H1 (cell line): ENCODE data around the gene CEP85. TPM values are rescaled to one million over a fixed set of nuclear protein-coding genes. Genes with fewer than 3 reads are reported as not detected.

ENCODE experiments used
- CTCF ChIA-PET: fragments of 300-600 bp; sonication (Branson Sonifier 250); formaldehyde crosslinking; loops from one replicate; lab custom pipeline; 2021; ENCODE audit not compliant: partially characterized antibody; lab: Charles Lee
- POLR2A ChIA-PET: fragments of 300-600 bp; sonication (Branson Sonifier 250); formaldehyde crosslinking; loops from one replicate; lab custom pipeline; 2021; ENCODE audit warnings: inconsistent platforms; ENCODE audit not compliant: partially characterized antibody; lab: Charles Lee
- DNase-seq, 2 experiments: peaks; one replicate each; pipeline versions ENCODE4 v3.0.0 to v3.0.0-alpha.2; 2010 to 2022; ENCODE audit warnings: low spot score in 2 of 2, low read depth in 1 of 2, mixed read lengths in 1 of 2
- FAIRE-seq: peaks from 2 replicates; lab custom pipeline; 2011; peaks lifted over from hg19 to GRCh38; lab: Jason Lieb, UNC
- H2AFZ ChIP-seq: 2 replicates; pipeline ENCODE4 v1.8.1; 2012; ENCODE audit warnings: low read length, inconsistent platforms
- H2AK5ac ChIP-seq: 2 replicates; pipeline ENCODE4 v1.6.1; 2013; ENCODE audit warnings: low read depth, low read length
- H2BK120ac ChIP-seq: replicated peaks from 2 replicates; pipeline ENCODE3; 2013; ENCODE audit warnings: low read depth, low read length, inconsistent platforms
- H2BK12ac ChIP-seq: 2 replicates; pipeline ENCODE4 v1.6.1; 2013; ENCODE audit warnings: low read depth, low read length
- H2BK15ac ChIP-seq: 2 replicates; pipeline ENCODE4 v1.6.1; 2013; ENCODE audit warnings: low read length
- H2BK20ac ChIP-seq: 2 replicates; pipeline ENCODE4 v1.6.1; 2013; ENCODE audit warnings: low read length
- H2BK5ac ChIP-seq: 2 replicates; pipeline ENCODE4 v1.6.1; 2013; ENCODE audit warnings: low read depth, low read length
- H3K14ac ChIP-seq: 2 replicates; pipeline ENCODE4 v1.6.1; 2013; ENCODE audit warnings: inconsistent platforms; ENCODE audit not compliant: insufficient read length
- H3K18ac ChIP-seq: 2 replicates; pipeline ENCODE4 v1.6.1; 2013; ENCODE audit warnings: low read length; ENCODE audit errors: extremely low read depth
- H3K23ac ChIP-seq: 2 replicates; pipeline ENCODE4 v1.6.1; 2013; ENCODE audit warnings: inconsistent platforms; ENCODE audit not compliant: insufficient read length
- H3K23me2 ChIP-seq: 2 replicates; pipeline ENCODE4 v1.6.1; 2013; ENCODE audit warnings: low read depth, low read length
- H3K27ac ChIP-seq: 2 replicates; pipeline ENCODE4 v1.6.1; 2011; ENCODE audit warnings: low read depth, low read length, inconsistent platforms
- H3K27me3 ChIP-seq, 4 experiments: replicated peaks in 1 of 4; 1 replicate in 1 of 4; 2 replicates in 3 of 4; pipeline versions ENCODE4 v1.6.1 to v1.8.1; 2011 to 2013; ENCODE audit warnings: low read length in 3 of 4, mild to moderate bottlenecking in 3 of 4, inconsistent platforms in 2 of 4, mixed read lengths in 2 of 4, moderate library complexity in 1 of 4; ENCODE audit not compliant: control insufficient read depth in 3 of 4, insufficient read depth in 3 of 4; ENCODE audit errors: extremely low read depth in 1 of 4
- H3K36me3 ChIP-seq, 4 experiments: 2 replicates each; pipeline versions ENCODE4 v1.6.1 to v1.8.1; 2011 to 2013; ENCODE audit warnings: mild to moderate bottlenecking in 4 of 4, low read length in 3 of 4, moderate library complexity in 2 of 4, control low read depth in 1 of 4, inconsistent platforms in 1 of 4; ENCODE audit not compliant: insufficient read depth in 4 of 4, control insufficient read depth in 2 of 4
- H3K4ac ChIP-seq: replicated peaks from 2 replicates; pipeline ENCODE3; 2013; ENCODE audit warnings: low read length, low read depth, mixed read lengths, inconsistent platforms; ENCODE audit not compliant: insufficient read length
- H3K4me1 ChIP-seq, 4 experiments: replicated peaks in 1 of 4; 1 replicate in 1 of 4; 2 replicates in 3 of 4; pipeline versions ENCODE4 v1.6.1 to v1.8.1; 2011 to 2013; ENCODE audit warnings: low read length in 3 of 4, inconsistent platforms in 2 of 4, mixed read lengths in 1 of 4; ENCODE audit not compliant: insufficient read depth in 4 of 4, control insufficient read depth in 3 of 4
- H3K4me2 ChIP-seq, 2 experiments: 2 replicates each; pipeline versions ENCODE4 v1.6.1 to v1.8.1; 2011 to 2013; ENCODE audit warnings: low read depth in 2 of 2, low read length in 2 of 2, control low read depth in 1 of 2, inconsistent platforms in 1 of 2, mild to moderate bottlenecking in 1 of 2; ENCODE audit not compliant: insufficient read depth in 1 of 2
- H3K4me3 ChIP-seq, 4 experiments: fragments of 200-600, 300-600 bp in 1 of 4; sonication (generic), shearing (Covaris generic), sonication (Bioruptor Twin) in 1 of 4; 2 replicates each; pipeline versions ENCODE4 v1.5.1 to v1.8.1; 2011 to 2016; ENCODE audit warnings: low read length in 4 of 4, low read depth in 3 of 4, control low read depth in 2 of 4, inconsistent platforms in 2 of 4, mild to moderate bottlenecking in 2 of 4, mixed read lengths in 1 of 4, moderate library complexity in 1 of 4; ENCODE audit not compliant: insufficient read depth in 2 of 4; ENCODE audit errors: extremely low read depth in 1 of 4
- H3K56ac ChIP-seq: replicated peaks from 2 replicates; pipeline ENCODE3; 2013; ENCODE audit warnings: low read depth, mild to moderate bottlenecking, mixed read lengths, low read length, inconsistent platforms; ENCODE audit not compliant: insufficient read length
- H3K79me1 ChIP-seq: 2 replicates; pipeline ENCODE4 v1.6.1; 2013; ENCODE audit warnings: low read depth, low read length, control low read depth
- H3K79me2 ChIP-seq, 2 experiments: 2 replicates each; pipeline versions ENCODE4 v1.6.1 to v1.8.1; 2012 to 2013; ENCODE audit warnings: low read length in 2 of 2, mild to moderate bottlenecking in 2 of 2, inconsistent platforms in 1 of 2; ENCODE audit not compliant: insufficient read depth in 2 of 2, control insufficient read depth in 1 of 2
- H3K9ac ChIP-seq, 4 experiments: replicated peaks in 1 of 4; 1 replicate in 1 of 4; 2 replicates in 3 of 4; pipeline versions ENCODE4 v1.6.1 to v1.8.1; 2011 to 2013; ENCODE audit warnings: low read depth in 3 of 4, low read length in 3 of 4, control low read depth in 2 of 4, mild to moderate bottlenecking in 2 of 4, moderate library complexity in 2 of 4, inconsistent platforms in 1 of 4; ENCODE audit errors: extremely low read depth in 1 of 4
- H3K9me3 ChIP-seq, 2 experiments: 2 replicates each; pipeline versions ENCODE4 v1.6.1 to v1.8.1; 2012 to 2013; ENCODE audit warnings: mild to moderate bottlenecking in 2 of 2, moderate library complexity in 2 of 2, control low read depth in 1 of 2, inconsistent platforms in 1 of 2, low read depth in 1 of 2, low read length in 1 of 2, mixed read lengths in 1 of 2; ENCODE audit not compliant: insufficient read depth in 2 of 2
- H4K20me1 ChIP-seq, 2 experiments: replicated peaks in 1 of 2; 2 replicates each; pipeline versions ENCODE3 to v1.8.1; 2011 to 2013; ENCODE audit warnings: inconsistent platforms in 2 of 2, low read length in 2 of 2, mild to moderate bottlenecking in 1 of 2; ENCODE audit not compliant: insufficient read depth in 2 of 2, control insufficient read depth in 1 of 2
- H4K5ac ChIP-seq: 2 replicates; pipeline ENCODE4 v1.6.1; 2013; ENCODE audit warnings: low read length, low read depth, mixed read lengths, inconsistent platforms; ENCODE audit not compliant: insufficient read length
- H4K8ac ChIP-seq: 2 replicates; pipeline ENCODE4 v1.8.0; 2013; ENCODE audit warnings: mild to moderate bottlenecking, moderate library complexity, low read length, inconsistent platforms; ENCODE audit not compliant: insufficient read depth; ENCODE audit errors: extremely low read depth
- H4K91ac ChIP-seq: replicated peaks from 2 replicates; pipeline ENCODE3; 2013; ENCODE audit warnings: low read length, mixed read lengths, inconsistent platforms; ENCODE audit not compliant: insufficient read length
- BCL11A ChIP-seq, 2 experiments: IDR thresholded peaks; one replicate each; pipeline ENCODE4 v1.6.1; 2011; ENCODE audit warnings: low read depth in 2 of 2, low read length in 2 of 2, mild to moderate bottlenecking in 2 of 2
- FOSL1 ChIP-seq: IDR thresholded peaks from 2 replicates; pipeline ENCODE4 v1.6.1; 2011; ENCODE audit warnings: mild to moderate bottlenecking, low read depth, low read length, moderate library complexity; ENCODE audit not compliant: insufficient read depth
- GABPA ChIP-seq: IDR thresholded peaks from 2 replicates; pipeline ENCODE4 v1.6.1; 2011; ENCODE audit warnings: mild to moderate bottlenecking, low read length, moderate library complexity, borderline replicate concordance; ENCODE audit not compliant: insufficient read depth
- JUN ChIP-seq: IDR thresholded peaks from 2 replicates; pipeline ENCODE4 v1.6.1; 2011; ENCODE audit warnings: low read depth, mild to moderate bottlenecking, improper control_type of control experiment, low read length
- JUND ChIP-seq: IDR thresholded peaks from 2 replicates; pipeline ENCODE4 v1.6.1; 2011; ENCODE audit warnings: mild to moderate bottlenecking, improper control_type of control experiment, low read length
- KDM4A ChIP-seq: IDR thresholded peaks from one replicate; pipeline ENCODE4 v1.7.1; 2012; ENCODE audit warnings: low read depth, mild to moderate bottlenecking, moderate library complexity, low read length, inconsistent platforms; ENCODE audit not compliant: severe bottlenecking
- POU5F1 ChIP-seq: IDR thresholded peaks from 2 replicates; pipeline ENCODE4 v1.6.1; 2011; ENCODE audit warnings: low read depth, mild to moderate bottlenecking, low read length, moderate library complexity
- RAD21 ChIP-seq, 2 experiments: IDR thresholded peaks in 1 of 2; conservative IDR thresholded peaks in 1 of 2; 2 replicates each; pipeline ENCODE4 v1.6.1; 2011; ENCODE audit warnings: low read depth in 2 of 2, low read length in 2 of 2, improper control_type of control experiment in 1 of 2, inconsistent platforms in 1 of 2, mild to moderate bottlenecking in 1 of 2, moderate library complexity in 1 of 2
- RBBP5 ChIP-seq: IDR thresholded peaks from 2 replicates; pipeline ENCODE4 v1.7.1; 2012; ENCODE audit warnings: low read depth, mild to moderate bottlenecking, inconsistent platforms, low read length, moderate library complexity, borderline replicate concordance
- TAF1 ChIP-seq: IDR thresholded peaks from 2 replicates; pipeline ENCODE4 v1.6.1; 2011; ENCODE audit warnings: mild to moderate bottlenecking, low read depth, low read length
- WGBS, 2 experiments: shearing (Covaris generic) in 1 of 2; methylation state at CpG; one replicate each; pipeline versions ENCODE4 v1.1.6 to v1.1.7; 2013 to 2015; ENCODE audit warnings: low lambda C conversion rate in 2 of 2, mixed read lengths in 2 of 2, inconsistent platforms in 1 of 2, low coverage in 1 of 2, missing lambda C conversion rate in 1 of 2; ENCODE audit not compliant: insufficient replicate concordance in 2 of 2, insufficient coverage in 1 of 2, insufficient read length in 1 of 2; ENCODE audit errors: extremely low coverage in 1 of 2, missing lambda C conversion rate in 1 of 2; 5-methylcytosine and 5-hydroxymethylcytosine counted together
- polyA plus RNA-seq, 7 experiments: library from polyadenylated mRNA; depleted of rRNA in 3 of 7; stranded (reverse) in 5 of 7; unstranded in 2 of 7; fragments of >200 nt in 5 of 7; fragments of 200-250 nt in 2 of 7; gene quantifications; 1 replicate in 5 of 7; 2 replicates in 1 of 7; 4 replicates in 1 of 7; pipeline versions ENCODE4 v1.2.1 to v1.2.3, GENCODE V29; 2011 to 2013; ENCODE audit warnings: missing spikeins in 2 of 7, mixed read lengths in 2 of 7
- total RNA-seq: library from RNA; stranded (reverse); fragmentation: NEBNext Ultra II Directional; extraction: Animal tissue kit (Norgen Biotek cat#: 25700); gene quantifications from 2 replicates; pipeline ENCODE4 v1.2.1, GENCODE V29; 2021

The CEP85 gene
- total and polyA plus RNA-seq, 2 of the 8 experiments (the other 6 are each of a cell fraction or from before 2014, with no cell fraction given), result 40.4 to 43.7 TPM

- no peak overlapping the region for H2BK5ac ChIP-seq
- H2BK20ac ChIP-seq, result no peak overlapping the region
- H4K20me1 ChIP-seq, result peaks cover 2% of the 10 kb centered on the region in 2 experiments
- no peaks in the 10 kb centered on the region for H3K4me1 ChIP-seq
- H3K36me3 ChIP-seq, result peaks cover 26 to 70% (median 58%) of the 10 kb centered on the region in 4 experiments
- POLR2A ChIA-PET, result no interaction called here
- FAIRE-seq, result no peak
- no peak overlapping the region for H3K27ac ChIP-seq
- H3K23ac ChIP-seq, result no peak overlapping the region
- TF ChIP-seq RBBP5 (no peak), FOSL1 (no peak), BCL11A (IDR thresholded peaks at IDR 0.05; ENCODE audit: low read depth in 2 of 2, low read length in 2 of 2) (no peak), RAD21 (IDR thresholded peaks at IDR 0.05 in 1 of 2, conservative IDR thresholded peaks at IDR 0.05 in 1 of 2; ENCODE audit: low read depth in 2 of 2, low read length in 2 of 2) (no peak), GABPA (no peak), JUN (no peak), TAF1 (no peak), POU5F1 (no peak), KDM4A (no peak), JUND (no peak)
- TF ChIP-seq, all 59 proteins: peak for 0
- H3K23me2 ChIP-seq, result no peaks in the 10 kb centered on the region
- H3K14ac ChIP-seq, result no peak overlapping the region
- no peak for DNase-seq
- H3K56ac ChIP-seq, result no peak overlapping the region
- WGBS, 2 experiments, result 85% methylated on average over 2 of the region's 2 CpGs; no CpG with 5 or more reads in 1 of the 2 experiments
- H3K9ac ChIP-seq, result no peak overlapping the region
- H3K4me3 ChIP-seq, result no peak overlapping the region
- no peak overlapping the region for H2BK15ac ChIP-seq
- no peak overlapping the region for H2BK12ac ChIP-seq
- H3K9me3 ChIP-seq, result no peaks in the 10 kb centered on the region
- no peak overlapping the region for H3K18ac ChIP-seq
- H2AK5ac ChIP-seq, result no peak overlapping the region
- H3K79me1 ChIP-seq, result no peaks in the 10 kb centered on the region
- H3K4ac ChIP-seq, result no peak overlapping the region
- H2AFZ ChIP-seq, result no peak overlapping the region
- CTCF ChIA-PET, result no interaction called here
- no peaks in the 10 kb centered on the region for H3K27me3 ChIP-seq
- H3K4me2 ChIP-seq, result no peak overlapping the region
- no peak overlapping the region for H4K8ac ChIP-seq
- no peaks in the 10 kb centered on the region; a peak in 1 of 4 replicates for H3K79me2 ChIP-seq
- H2BK120ac ChIP-seq, result no peak overlapping the region
- H4K5ac ChIP-seq, result no peak overlapping the region
- H4K91ac ChIP-seq, result no peak overlapping the region
Observed at GRCh38 chr1:26259005-26259404, 25.0 kb downstream of the CEP85 start.
